SK-N-SH treated with all-trans-retinoic acid at 6 μM for 48 hours (cell line): ENCODE results near the gene SUMF2.

Source experiments
- ATAC-seq: fragments of 200-7000 bp; cut with Tn5 transposase; 3 replicates; pipeline ENCODE4 v1.9.1; 2020; ENCODE audit warnings: mild to moderate bottlenecking, moderate library complexity
- BACH2 ChIP-seq: fragments of 250-450 bp; sonication (Bioruptor Pico); IDR thresholded peaks from 2 replicates; pipeline ENCODE4 v1.9.0; 2021; ENCODE audit warnings: mild to moderate bottlenecking, borderline replicate concordance
- CSDC2 ChIP-seq: fragments of 250-450 bp; sonication (Bioruptor Pico); IDR thresholded peaks from 2 replicates; pipeline ENCODE4 v1.5.0; 2020; ENCODE audit warnings: mild to moderate bottlenecking, moderate library complexity
- ESRRG ChIP-seq: fragments of 250-450 bp; sonication (Bioruptor Pico); IDR thresholded peaks from 2 replicates; pipeline ENCODE4 v1.6.1; 2021; ENCODE audit warnings: mild to moderate bottlenecking
- GLIS3 ChIP-seq: fragments of 250-450 bp; sonication (Bioruptor Pico); IDR thresholded peaks from 2 replicates; pipeline ENCODE4 v1.5.0; 2020; ENCODE audit warnings: mild to moderate bottlenecking, moderate library complexity
- ISL1 ChIP-seq: fragments of 250-450 bp; sonication (Bioruptor Pico); IDR thresholded peaks from 2 replicates; pipeline ENCODE4 v2.1.2; 2022; ENCODE audit warnings: mild to moderate bottlenecking, moderate library complexity
- RARB ChIP-seq: fragments of 250-450 bp; sonication (Bioruptor Pico); IDR thresholded peaks from 2 replicates; pipeline ENCODE4 v1.8.0; 2021; ENCODE audit warnings: mild to moderate bottlenecking, moderate library complexity
- SNAI2 ChIP-seq: fragments of 250-450 bp; sonication (Bioruptor Pico); IDR thresholded peaks from 2 replicates; pipeline ENCODE4 v1.5.0; 2020; ENCODE audit warnings: mild to moderate bottlenecking, moderate library complexity
- TCF4 ChIP-seq: fragments of 250-450 bp; sonication (Bioruptor Pico); IDR thresholded peaks from 2 replicates; pipeline ENCODE4 v1.8.0; 2021; ENCODE audit warnings: mild to moderate bottlenecking, moderate library complexity, borderline replicate concordance
- TOX ChIP-seq: fragments of 250-450 bp; sonication (Bioruptor Pico); IDR thresholded peaks from 2 replicates; pipeline ENCODE4 v1.8.0; 2021; ENCODE audit warnings: mild to moderate bottlenecking, moderate library complexity, borderline replicate concordance
- ZC3H10 ChIP-seq: fragments of 250-450 bp; sonication (Bioruptor Pico); IDR thresholded peaks from 2 replicates; pipeline ENCODE4 v1.5.1; 2021; ENCODE audit warnings: mild to moderate bottlenecking, moderate library complexity
- ZFP3 ChIP-seq: fragments of 250-450 bp; sonication (Bioruptor Pico); IDR thresholded peaks from 2 replicates; pipeline ENCODE4 v1.5.0; 2020; ENCODE audit warnings: mild to moderate bottlenecking, moderate library complexity
- ZFP30 ChIP-seq: fragments of 450-650 bp; formaldehyde crosslinking; IDR thresholded peaks from 2 replicates; pipeline ENCODE4 v1.5.0; 2022; ENCODE audit warnings: mild to moderate bottlenecking, moderate library complexity
- ZNF565 ChIP-seq: fragments of 450-650 bp; formaldehyde crosslinking; conservative IDR thresholded peaks from 2 replicates; pipeline ENCODE4 v1.5.0; 2020; ENCODE audit warnings: low read depth, mild to moderate bottlenecking, moderate library complexity
- ZNF70 ChIP-seq: fragments of 450-650 bp; formaldehyde crosslinking; IDR thresholded peaks from 2 replicates; pipeline ENCODE4 v1.5.0; 2020; ENCODE audit warnings: mild to moderate bottlenecking, moderate library complexity
- ZNF8 ChIP-seq: fragments of 450-650 bp; formaldehyde crosslinking; IDR thresholded peaks from 2 replicates; pipeline ENCODE4 v1.5.0; 2020; ENCODE audit warnings: mild to moderate bottlenecking, moderate library complexity
- TF ChIP-seq, protein P1 (sequence below): fragments of 250-450 bp; sonication (Bioruptor Pico); IDR thresholded peaks from 2 replicates; pipeline ENCODE4 v1.8.0; 2020; ENCODE audit warnings: mild to moderate bottlenecking, moderate library complexity, borderline replicate concordance
- TF ChIP-seq, protein P2 (sequence below): fragments of 250-450 bp; sonication (Bioruptor Pico); IDR thresholded peaks from 2 replicates; pipeline ENCODE4 v1.5.1; 2020; ENCODE audit warnings: low read depth, mild to moderate bottlenecking, moderate library complexity
- TF ChIP-seq, protein P3 (sequence below): fragments of 250-450 bp; sonication (Bioruptor Pico); IDR thresholded peaks from 2 replicates; pipeline ENCODE4 v1.5.1; 2021; ENCODE audit warnings: mild to moderate bottlenecking, moderate library complexity
- TF ChIP-seq, protein P4 (sequence below): fragments of 250-450 bp; sonication (Bioruptor Pico); IDR thresholded peaks from 2 replicates; pipeline ENCODE4 v1.5.0; 2020; ENCODE audit warnings: mild to moderate bottlenecking, moderate library complexity

Gene SUMF2

DNA sequence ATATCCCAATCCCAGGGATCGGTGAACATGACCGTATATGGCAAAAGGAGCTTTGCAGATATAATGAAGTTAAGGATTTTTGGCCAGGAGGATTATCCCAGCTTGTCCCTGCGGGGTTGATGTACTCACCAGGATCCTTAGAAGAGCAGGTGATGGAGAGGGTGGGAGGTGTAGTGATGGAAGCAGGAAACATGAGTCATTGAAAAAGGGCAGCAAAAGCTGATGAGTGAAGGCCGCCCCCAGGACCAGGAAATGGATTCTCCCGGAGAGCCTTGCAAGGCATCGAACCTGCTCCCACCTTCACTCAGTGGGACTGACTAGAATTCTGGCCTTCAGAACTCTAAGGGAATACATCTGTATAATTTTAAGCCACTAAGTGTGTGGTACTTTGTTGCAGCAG, 57.4 kb downstream of the SUMF2 start:
- no peak for TF ChIP-seq SNAI2 (CRISPR knock-in tag)
- TF ChIP-seq GLIS3 (CRISPR knock-in tag) = no peak
- TF ChIP-seq ZNF8 (CRISPR knock-in tag) = no peak
- no peak for ATAC-seq

DNA sequence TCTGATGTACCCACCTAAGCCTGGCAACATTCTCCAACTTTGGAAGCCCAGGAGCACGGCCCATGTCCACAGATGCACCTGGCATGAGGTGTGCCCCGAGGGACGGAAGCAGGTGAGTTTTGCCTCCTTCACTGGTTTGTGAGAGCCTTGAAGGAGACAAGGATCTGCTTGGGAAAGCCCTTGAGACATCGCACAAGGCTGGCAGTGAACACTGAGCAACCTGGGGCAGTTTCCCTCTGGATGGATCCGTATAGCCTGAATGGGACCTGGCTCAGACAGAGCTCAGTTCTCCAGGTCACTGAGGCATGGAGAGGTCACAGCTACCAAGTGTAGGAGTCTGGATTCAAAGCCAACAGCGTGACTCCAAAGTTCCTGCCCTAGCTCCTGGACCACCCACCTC, 60.9 kb downstream of the SUMF2 start:
- TF ChIP-seq, protein P1, sequence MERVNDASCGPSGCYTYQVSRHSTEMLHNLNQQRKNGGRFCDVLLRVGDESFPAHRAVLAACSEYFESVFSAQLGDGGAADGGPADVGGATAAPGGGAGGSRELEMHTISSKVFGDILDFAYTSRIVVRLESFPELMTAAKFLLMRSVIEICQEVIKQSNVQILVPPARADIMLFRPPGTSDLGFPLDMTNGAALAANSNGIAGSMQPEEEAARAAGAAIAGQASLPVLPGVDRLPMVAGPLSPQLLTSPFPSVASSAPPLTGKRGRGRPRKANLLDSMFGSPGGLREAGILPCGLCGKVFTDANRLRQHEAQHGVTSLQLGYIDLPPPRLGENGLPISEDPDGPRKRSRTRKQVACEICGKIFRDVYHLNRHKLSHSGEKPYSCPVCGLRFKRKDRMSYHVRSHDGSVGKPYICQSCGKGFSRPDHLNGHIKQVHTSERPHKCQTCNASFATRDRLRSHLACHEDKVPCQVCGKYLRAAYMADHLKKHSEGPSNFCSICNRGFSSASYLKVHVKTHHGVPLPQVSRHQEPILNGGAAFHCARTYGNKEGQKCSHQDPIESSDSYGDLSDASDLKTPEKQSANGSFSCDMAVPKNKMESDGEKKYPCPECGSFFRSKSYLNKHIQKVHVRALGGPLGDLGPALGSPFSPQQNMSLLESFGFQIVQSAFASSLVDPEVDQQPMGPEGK (CRISPR knock-in tag) = no peak
- TF ChIP-seq SNAI2 (CRISPR knock-in tag) (no peak), ZNF565 (no peak), RARB (CRISPR knock-in tag) (no peak), ZNF8 (CRISPR knock-in tag) (no peak), ISL1 (CRISPR knock-in tag) (no peak)
- TF ChIP-seq, protein P2, sequence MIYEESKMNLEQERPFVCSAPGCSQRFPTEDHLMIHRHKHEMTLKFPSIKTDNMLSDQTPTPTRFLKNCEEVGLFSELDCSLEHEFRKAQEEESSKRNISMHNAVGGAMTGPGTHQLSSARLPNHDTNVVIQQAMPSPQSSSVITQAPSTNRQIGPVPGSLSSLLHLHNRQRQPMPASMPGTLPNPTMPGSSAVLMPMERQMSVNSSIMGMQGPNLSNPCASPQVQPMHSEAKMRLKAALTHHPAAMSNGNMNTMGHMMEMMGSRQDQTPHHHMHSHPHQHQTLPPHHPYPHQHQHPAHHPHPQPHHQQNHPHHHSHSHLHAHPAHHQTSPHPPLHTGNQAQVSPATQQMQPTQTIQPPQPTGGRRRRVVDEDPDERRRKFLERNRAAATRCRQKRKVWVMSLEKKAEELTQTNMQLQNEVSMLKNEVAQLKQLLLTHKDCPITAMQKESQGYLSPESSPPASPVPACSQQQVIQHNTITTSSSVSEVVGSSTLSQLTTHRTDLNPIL = no peak
- ATAC-seq = no peak

DNA sequence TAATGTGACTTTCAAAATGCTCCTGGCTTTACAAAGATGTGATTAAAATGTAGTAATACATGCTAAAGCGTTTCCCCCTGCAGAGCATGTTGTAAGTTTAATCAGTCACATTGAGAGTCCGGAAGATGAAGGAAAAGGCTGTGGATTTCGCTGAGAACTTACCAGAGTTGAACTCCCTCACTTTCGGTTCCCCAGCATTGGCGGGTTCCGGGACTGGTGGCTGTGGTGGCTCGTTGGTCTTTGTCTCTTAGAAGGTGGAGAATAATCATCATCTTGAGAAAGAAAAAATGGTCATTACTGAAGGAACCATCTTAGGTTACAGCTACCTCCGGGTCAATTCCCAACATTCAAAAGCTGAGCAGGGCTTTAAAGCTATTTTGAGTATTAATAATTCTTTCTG, 61.7 kb downstream of the SUMF2 start:
- no peak for ATAC-seq
- TF ChIP-seq ZC3H10 (CRISPR knock-in tag) (no peak), RARB (CRISPR knock-in tag) (no peak), ZNF8 (CRISPR knock-in tag) (no peak), BACH2 (CRISPR knock-in tag) (no peak), SNAI2 (CRISPR knock-in tag) (no peak), ZFP3 (CRISPR knock-in tag) (no peak), ZFP30 (CRISPR knock-in tag) (no peak), ZNF565 (no peak), CSDC2 (no peak)
- TF ChIP-seq, protein P3, sequence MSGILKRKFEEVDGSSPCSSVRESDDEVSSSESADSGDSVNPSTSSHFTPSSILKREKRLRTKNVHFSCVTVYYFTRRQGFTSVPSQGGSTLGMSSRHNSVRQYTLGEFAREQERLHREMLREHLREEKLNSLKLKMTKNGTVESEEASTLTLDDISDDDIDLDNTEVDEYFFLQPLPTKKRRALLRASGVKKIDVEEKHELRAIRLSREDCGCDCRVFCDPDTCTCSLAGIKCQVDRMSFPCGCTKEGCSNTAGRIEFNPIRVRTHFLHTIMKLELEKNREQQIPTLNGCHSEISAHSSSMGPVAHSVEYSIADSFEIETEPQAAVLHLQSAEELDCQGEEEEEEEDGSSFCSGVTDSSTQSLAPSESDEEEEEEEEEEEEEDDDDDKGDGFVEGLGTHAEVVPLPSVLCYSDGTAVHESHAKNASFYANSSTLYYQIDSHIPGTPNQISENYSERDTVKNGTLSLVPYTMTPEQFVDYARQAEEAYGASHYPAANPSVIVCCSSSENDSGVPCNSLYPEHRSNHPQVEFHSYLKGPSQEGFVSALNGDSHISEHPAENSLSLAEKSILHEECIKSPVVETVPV (CRISPR knock-in tag) = no peak
- TF ChIP-seq, protein P4, sequence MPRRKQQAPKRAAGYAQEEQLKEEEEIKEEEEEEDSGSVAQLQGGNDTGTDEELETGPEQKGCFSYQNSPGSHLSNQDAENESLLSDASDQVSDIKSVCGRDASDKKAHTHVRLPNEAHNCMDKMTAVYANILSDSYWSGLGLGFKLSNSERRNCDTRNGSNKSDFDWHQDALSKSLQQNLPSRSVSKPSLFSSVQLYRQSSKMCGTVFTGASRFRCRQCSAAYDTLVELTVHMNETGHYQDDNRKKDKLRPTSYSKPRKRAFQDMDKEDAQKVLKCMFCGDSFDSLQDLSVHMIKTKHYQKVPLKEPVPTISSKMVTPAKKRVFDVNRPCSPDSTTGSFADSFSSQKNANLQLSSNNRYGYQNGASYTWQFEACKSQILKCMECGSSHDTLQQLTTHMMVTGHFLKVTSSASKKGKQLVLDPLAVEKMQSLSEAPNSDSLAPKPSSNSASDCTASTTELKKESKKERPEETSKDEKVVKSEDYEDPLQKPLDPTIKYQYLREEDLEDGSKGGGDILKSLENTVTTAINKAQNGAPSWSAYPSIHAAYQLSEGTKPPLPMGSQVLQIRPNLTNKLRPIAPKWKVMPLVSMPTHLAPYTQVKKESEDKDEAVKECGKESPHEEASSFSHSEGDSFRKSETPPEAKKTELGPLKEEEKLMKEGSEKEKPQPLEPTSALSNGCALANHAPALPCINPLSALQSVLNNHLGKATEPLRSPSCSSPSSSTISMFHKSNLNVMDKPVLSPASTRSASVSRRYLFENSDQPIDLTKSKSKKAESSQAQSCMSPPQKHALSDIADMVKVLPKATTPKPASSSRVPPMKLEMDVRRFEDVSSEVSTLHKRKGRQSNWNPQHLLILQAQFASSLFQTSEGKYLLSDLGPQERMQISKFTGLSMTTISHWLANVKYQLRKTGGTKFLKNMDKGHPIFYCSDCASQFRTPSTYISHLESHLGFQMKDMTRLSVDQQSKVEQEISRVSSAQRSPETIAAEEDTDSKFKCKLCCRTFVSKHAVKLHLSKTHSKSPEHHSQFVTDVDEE = no peak
- TF ChIP-seq, protein P1 (CRISPR knock-in tag) = no peak

DNA sequence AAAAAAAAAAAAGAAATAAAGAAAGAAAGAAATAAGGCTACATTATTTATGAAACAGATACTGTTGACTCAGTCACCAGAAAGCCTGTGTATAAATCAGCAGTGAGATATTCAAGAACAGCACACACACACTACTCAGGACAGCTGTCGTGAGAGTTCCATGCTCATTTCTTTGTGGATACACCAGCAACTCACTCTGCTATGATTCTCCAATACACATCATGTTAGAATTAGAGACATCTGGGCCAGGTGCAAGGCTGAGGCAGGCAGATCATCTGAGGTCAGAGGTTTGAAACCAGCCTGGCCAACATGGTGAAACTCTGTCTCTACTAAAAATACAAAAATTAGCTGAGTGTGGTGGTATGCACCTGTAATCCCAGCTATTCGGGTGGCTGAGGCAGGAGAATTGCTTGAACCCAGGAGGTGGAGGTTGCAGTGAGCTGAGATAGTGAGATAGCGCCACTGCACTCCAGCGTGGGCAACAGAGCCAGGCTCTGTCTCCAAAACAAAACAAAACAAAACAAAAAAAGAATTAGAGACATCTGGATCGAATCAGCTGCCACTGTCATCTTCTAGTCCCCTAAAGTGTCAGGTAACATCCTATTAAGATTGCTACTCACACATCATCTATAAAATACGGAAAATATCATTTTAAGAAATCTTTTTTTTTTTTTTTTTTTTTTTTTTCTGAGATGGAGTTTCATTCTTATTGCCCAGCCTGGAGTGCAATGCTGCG, 63.3 kb downstream of the SUMF2 start:
- ATAC-seq = no peak; the same call in 1 of the 3 replicates
- no peak for TF ChIP-seq ZNF8 (CRISPR knock-in tag)
- TF ChIP-seq ZFP30 (CRISPR knock-in tag) = no peak
- no peak for TF ChIP-seq ZNF70 (CRISPR knock-in tag)
- TF ChIP-seq, protein P4 = no peak
- TF ChIP-seq TOX = no peak
- TF ChIP-seq, protein P3 (CRISPR knock-in tag) = no peak
- no peak for TF ChIP-seq GLIS3 (CRISPR knock-in tag)
- no peak for TF ChIP-seq TCF4
- TF ChIP-seq CSDC2 = no peak
- TF ChIP-seq ZFP3 (CRISPR knock-in tag) = no peak
- no peak for TF ChIP-seq ESRRG (CRISPR knock-in tag)
